Esophagus muscularis mucosa (tissue), 3 donors: ENCODE results near the gene ATIC.

ENCODE experiments used
- POLR2A ChIP-seq: fragments of 450-650 bp; IDR thresholded peaks from one replicate; pipeline ENCODE4 v1.6.1; 2017; ENCODE audit warnings: antibody characterized with exemption, moderate library complexity, mild to moderate bottlenecking, low read depth
- TF ChIP-seq, protein P1 (sequence below), 3 experiments: fragments of 200-600 bp in 2 of 3; fragments of 450-650 bp in 1 of 3; sonication (generic) in 2 of 3; IDR thresholded peaks; one replicate each; pipeline ENCODE4 v1.5.1; 2017 to 2019; ENCODE audit warnings: antibody characterized with exemption in 3 of 3, mild to moderate bottlenecking in 2 of 3, moderate library complexity in 1 of 3

DNA sequence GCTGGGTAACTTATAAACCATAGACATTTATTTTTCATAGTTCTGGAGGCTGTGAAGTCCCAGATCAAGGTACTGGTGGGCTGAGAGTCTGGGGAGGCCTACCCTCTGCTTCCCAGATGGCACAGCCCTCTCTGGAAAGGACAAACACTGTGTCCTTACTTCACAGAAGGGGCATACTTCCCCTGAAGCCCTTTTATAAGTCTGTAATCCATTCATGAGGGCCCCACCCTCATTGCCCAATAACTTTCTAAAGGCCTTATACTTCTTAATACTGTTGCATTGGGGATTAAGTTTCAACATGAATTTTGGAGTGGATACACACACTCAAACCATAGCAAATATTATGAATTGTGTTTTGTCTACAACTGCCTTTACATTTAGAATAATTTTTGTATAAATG is 36.0 kb downstream of the ATIC start:
- TF ChIP-seq POLR2A = no peak
- TF ChIP-seq, protein P1, sequence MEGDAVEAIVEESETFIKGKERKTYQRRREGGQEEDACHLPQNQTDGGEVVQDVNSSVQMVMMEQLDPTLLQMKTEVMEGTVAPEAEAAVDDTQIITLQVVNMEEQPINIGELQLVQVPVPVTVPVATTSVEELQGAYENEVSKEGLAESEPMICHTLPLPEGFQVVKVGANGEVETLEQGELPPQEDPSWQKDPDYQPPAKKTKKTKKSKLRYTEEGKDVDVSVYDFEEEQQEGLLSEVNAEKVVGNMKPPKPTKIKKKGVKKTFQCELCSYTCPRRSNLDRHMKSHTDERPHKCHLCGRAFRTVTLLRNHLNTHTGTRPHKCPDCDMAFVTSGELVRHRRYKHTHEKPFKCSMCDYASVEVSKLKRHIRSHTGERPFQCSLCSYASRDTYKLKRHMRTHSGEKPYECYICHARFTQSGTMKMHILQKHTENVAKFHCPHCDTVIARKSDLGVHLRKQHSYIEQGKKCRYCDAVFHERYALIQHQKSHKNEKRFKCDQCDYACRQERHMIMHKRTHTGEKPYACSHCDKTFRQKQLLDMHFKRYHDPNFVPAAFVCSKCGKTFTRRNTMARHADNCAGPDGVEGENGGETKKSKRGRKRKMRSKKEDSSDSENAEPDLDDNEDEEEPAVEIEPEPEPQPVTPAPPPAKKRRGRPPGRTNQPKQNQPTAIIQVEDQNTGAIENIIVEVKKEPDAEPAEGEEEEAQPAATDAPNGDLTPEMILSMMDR (IDR thresholded peaks at IDR 0.05) = no peak
